Heart left ventricle (tissue), 13 donors: ENCODE data around the gene TMTC2.

Experiments
- CTCF ChIP-seq, 12 donors: fragments of 200-600 bp; sonication (generic) in 4 of 12; IDR thresholded peaks; one replicate each; pipeline versions ENCODE4 v1.5.0 to v1.8.0; 2018 to 2022; ENCODE audit warnings: antibody characterized with exemption in 12 of 12, mild to moderate bottlenecking in 5 of 12
- POLR2A ChIP-seq, 2 donors: fragments of 450-650 bp; IDR thresholded peaks; one replicate each; pipeline ENCODE4 v1.6.1; 2017; ENCODE audit warnings: antibody characterized with exemption in 2 of 2, mild to moderate bottlenecking in 2 of 2, moderate library complexity in 2 of 2
- donor health status: ischemic (EF 13 %, LVEDD 7.1; RV severe dilation, severe dysfunction).
- donor health status: DM: no; HTN: yes; CAD: no.
- donor health status: DM: no; HTN: no; CAD: no.
- donor health status: ischemic (EF 25% LVEDD 6.9; RV normal size, moderate dysfunction).
- donor health status: ischemic (EF 25% LVEDD 5.7; RV mildly dilated, moderate dysfunction).
- donor health status: ischemic (EF 35%, LVEDD 5.7; RV mildly dilated, moderate dysfunction).
- donor health status: nonischemic (EF 11% LVEDD 7.7; RV severe dilation, severe dysfunction).
- donor health status: DM: yes; HTN: yes; CAD: no.
- donor health status: PGD.
- donor health status: ischemic (EF 29% LVEDD 5.4; RV normal size, mild dysfunction).
- donor health status: nonischemic (EF 23%, LVEDD 6.1; RV moderate dilation, normal function).

DNA sequence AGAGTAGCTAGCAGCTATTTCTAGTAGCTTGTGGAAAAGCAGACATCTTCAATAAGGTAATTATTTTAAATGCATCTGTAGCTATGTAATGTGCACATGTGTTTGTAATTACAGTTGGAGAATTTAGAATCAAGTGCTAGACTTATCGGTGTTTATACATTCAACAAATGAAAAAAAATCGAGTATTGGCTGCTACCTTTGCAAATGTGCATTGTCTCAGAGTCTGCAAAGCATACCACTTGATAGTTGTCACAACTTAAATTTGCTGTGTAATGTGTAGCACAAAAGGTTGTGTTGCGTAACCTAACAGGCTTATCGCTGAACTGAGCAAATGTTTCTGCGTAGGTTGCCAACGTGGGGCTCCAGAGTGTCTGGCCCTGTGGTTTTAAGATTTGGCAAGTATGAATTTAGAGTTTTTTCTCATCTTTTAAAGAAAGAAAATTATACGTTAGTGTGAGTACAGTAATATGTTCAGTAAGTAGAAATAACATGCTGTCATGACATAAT is 44.3 kb downstream of the TMTC2 start:
- no peak for TF ChIP-seq CTCF (IDR thresholded peaks at IDR 0.05)
- TF ChIP-seq POLR2A (IDR thresholded peaks at IDR 0.05): no peak
